Right kidney (tissue), 1 donor: ENCODE measurements around the gene RAB3C.

Experiments
- DNase-seq: peaks from one replicate; pipeline ENCODE4 v3.0.0-alpha.2; 2016

The RAB3C gene

GRCh38 chr5:58774937-58775336 is 192.1 kb downstream of the RAB3C start:
- DNase-seq: no peak

GRCh38 chr5:58775701-58776262 is 192.9 kb downstream of the RAB3C start:
- no peak for DNase-seq

GRCh38 chr5:58776559-58776958 is 193.7 kb downstream of the RAB3C start:
- no peak for DNase-seq

- DNase-seq: no peak
Measured at GRCh38 chr5:58778888-58779287, 196.0 kb downstream of the RAB3C start.

- no peak for DNase-seq
Measured at GRCh38 chr5:58786035-58786434, 203.2 kb downstream of the RAB3C start.

- DNase-seq: no peak
Measured at GRCh38 chr5:58786711-58787303, 203.9 kb downstream of the RAB3C start.

GRCh38 chr5:58787987-58788386 is 205.1 kb downstream of the RAB3C start:
- DNase-seq: no peak

- DNase-seq: no peak
Measured at GRCh38 chr5:58793888-58794657, 211.2 kb downstream of the RAB3C start.

GRCh38 chr5:58794875-58795274 is 212.0 kb downstream of the RAB3C start:
- no peak for DNase-seq

GRCh38 chr5:58795327-58795726 is 212.5 kb downstream of the RAB3C start:
- no peak for DNase-seq

- no peak for DNase-seq
Measured at GRCh38 chr5:58797021-58797420, 214.1 kb downstream of the RAB3C start.

- DNase-seq: no peak
Measured at GRCh38 chr5:58800356-58800755, 217.5 kb downstream of the RAB3C start.

GRCh38 chr5:58800861-58801540 is 218.1 kb downstream of the RAB3C start:
- DNase-seq: no peak

- no peak for DNase-seq
Measured at GRCh38 chr5:58803056-58803455, 220.2 kb downstream of the RAB3C start.

- no peak for DNase-seq
Measured at GRCh38 chr5:58804291-58804690, 221.4 kb downstream of the RAB3C start.

GRCh38 chr5:58810086-58810485 is 227.2 kb downstream of the RAB3C start:
- no peak for DNase-seq

- no peak for DNase-seq
Measured at GRCh38 chr5:58813855-58814254, 231.0 kb downstream of the RAB3C start.

- no peak for DNase-seq
Measured at GRCh38 chr5:58816181-58816731, 233.4 kb downstream of the RAB3C start.

GRCh38 chr5:58818465-58818864 is 235.6 kb downstream of the RAB3C start:
- DNase-seq: no peak

GRCh38 chr5:58825441-58825840 is 242.6 kb downstream of the RAB3C start:
- no peak for DNase-seq

- no peak for DNase-seq
Measured at GRCh38 chr5:58825899-58826298, 243.0 kb downstream of the RAB3C start.

- DNase-seq: no peak
Measured at GRCh38 chr5:58827463-58827862, 244.6 kb downstream of the RAB3C start.

GRCh38 chr5:58828258-58828657 is 245.4 kb downstream of the RAB3C start:
- DNase-seq: no peak
